H9 (cell line): ENCODE results near the gene LRRK1. TPM values are rescaled to one million over a fixed set of nuclear protein-coding genes. Genes with fewer than 3 reads are reported as not detected.

ENCODE experiments used
- DNase-seq: peaks from one replicate; pipeline ENCODE4 v3.0.0-alpha.2; 2017
- H2AFZ ChIP-seq: one replicate; pipeline ENCODE4 v1.6.1; 2013; ENCODE audit warnings: mild to moderate bottlenecking, low read length, control low read depth, moderate library complexity
- H2AK5ac ChIP-seq: 2 replicates; pipeline ENCODE4 v1.6.1; 2013; ENCODE audit warnings: low read length, control low read depth, mixed read lengths; ENCODE audit not compliant: insufficient read length
- H2BK120ac ChIP-seq: one replicate; pipeline ENCODE4 v1.6.1; 2013; ENCODE audit warnings: low read depth, mild to moderate bottlenecking, low read length, control low read depth, inconsistent platforms; ENCODE audit not compliant: poor library complexity, severe bottlenecking
- H2BK12ac ChIP-seq: 2 replicates; pipeline ENCODE4 v1.6.1; 2013; ENCODE audit warnings: low read length, control low read depth, mixed read lengths, low read depth; ENCODE audit not compliant: insufficient read length
- H2BK15ac ChIP-seq: 2 replicates; pipeline ENCODE4 v1.6.1; 2013; ENCODE audit warnings: low read depth, low read length, control low read depth
- H2BK20ac ChIP-seq: one replicate; pipeline ENCODE4 v1.6.1; 2013; ENCODE audit warnings: low read depth, mild to moderate bottlenecking, low read length, control low read depth, inconsistent platforms; ENCODE audit not compliant: poor library complexity, severe bottlenecking
- H2BK5ac ChIP-seq: 2 replicates; pipeline ENCODE4 v1.6.1; 2013; ENCODE audit warnings: low read length, control low read depth, mixed read lengths; ENCODE audit not compliant: insufficient read length
- H3K14ac ChIP-seq: 2 replicates; pipeline ENCODE4 v1.6.1; 2013; ENCODE audit warnings: low read length, control low read depth; ENCODE audit not compliant: insufficient read depth
- H3K18ac ChIP-seq: 2 replicates; pipeline ENCODE4 v1.6.1; 2013; ENCODE audit warnings: low read depth, mild to moderate bottlenecking, mixed read lengths, low read length, control low read depth; ENCODE audit not compliant: insufficient read length
- H3K23ac ChIP-seq: 2 replicates; pipeline ENCODE4 v1.6.1; 2013; ENCODE audit warnings: low read length, control low read depth, mixed read lengths, low read depth; ENCODE audit not compliant: insufficient read length
- H3K23me2 ChIP-seq: 2 replicates; pipeline ENCODE4 v1.6.1; 2013; ENCODE audit warnings: low read depth, mild to moderate bottlenecking, mixed read lengths, low read length, control low read depth; ENCODE audit not compliant: insufficient read length, poor library complexity, severe bottlenecking
- H3K27ac ChIP-seq: 2 replicates; pipeline ENCODE4 v1.5.1; 2013; ENCODE audit warnings: low read length, control low read depth, mixed read lengths, low read depth; ENCODE audit not compliant: insufficient read length
- H3K27me3 ChIP-seq: 2 replicates; pipeline ENCODE4 v1.6.1; 2013; ENCODE audit warnings: low read length, control low read depth, inconsistent platforms; ENCODE audit not compliant: insufficient read depth
- H3K4ac ChIP-seq: 2 replicates; pipeline ENCODE4 v1.6.1; 2013; ENCODE audit warnings: low read depth, mild to moderate bottlenecking, control low read depth, inconsistent platforms, low read length, moderate library complexity
- H3K4me1 ChIP-seq: 2 replicates; pipeline ENCODE4 v1.6.1; 2013; ENCODE audit warnings: low read length, control low read depth, inconsistent platforms; ENCODE audit not compliant: insufficient read depth
- H3K4me2 ChIP-seq: 2 replicates; pipeline ENCODE4 v1.6.1; 2013; ENCODE audit warnings: low read length, control low read depth, mixed read lengths; ENCODE audit not compliant: insufficient read length, insufficient read depth
- H3K56ac ChIP-seq: 2 replicates; pipeline ENCODE4 v1.6.1; 2013; ENCODE audit warnings: low read depth, mild to moderate bottlenecking, mixed read lengths, low read length, control low read depth; ENCODE audit not compliant: insufficient read length
- H3K79me1 ChIP-seq: 2 replicates; pipeline ENCODE4 v1.6.1; 2013; ENCODE audit warnings: low read depth, mild to moderate bottlenecking, moderate library complexity, low read length, control low read depth, inconsistent platforms; ENCODE audit not compliant: insufficient read depth, poor library complexity, severe bottlenecking
- H3K79me2 ChIP-seq: 2 replicates; pipeline ENCODE4 v1.6.1; 2013; ENCODE audit warnings: low read length, control low read depth, inconsistent platforms; ENCODE audit not compliant: insufficient read depth
- H3K9ac ChIP-seq: 2 replicates; pipeline ENCODE4 v1.6.1; 2013; ENCODE audit warnings: low read length, control low read depth, mixed read lengths; ENCODE audit not compliant: insufficient read length; ENCODE audit errors: extremely low read depth
- H3K9me3 ChIP-seq: one replicate; pipeline ENCODE4 v1.6.1; 2013; ENCODE audit warnings: low read depth, low read length, inconsistent platforms; ENCODE audit not compliant: control insufficient read depth
- H3T11ph ChIP-seq: one replicate; pipeline ENCODE4 v1.6.1; 2013; ENCODE audit warnings: mild to moderate bottlenecking, low read length, control low read depth, inconsistent platforms
- H4K20me1 ChIP-seq: one replicate; pipeline ENCODE4 v1.6.1; 2013; ENCODE audit not compliant: control insufficient read depth, insufficient read length, insufficient read depth
- H4K5ac ChIP-seq: 2 replicates; pipeline ENCODE4 v1.6.1; 2013; ENCODE audit warnings: low read depth, mild to moderate bottlenecking, mixed read lengths, low read length, control low read depth; ENCODE audit not compliant: insufficient read length
- H4K8ac ChIP-seq: replicated peaks from 2 replicates; pipeline ENCODE4 v1.6.1; 2013; ENCODE audit warnings: low read length, control low read depth, mixed read lengths, low read depth; ENCODE audit not compliant: insufficient read length
- H4K91ac ChIP-seq: 2 replicates; pipeline ENCODE4 v1.6.1; 2013; ENCODE audit warnings: low read depth, mild to moderate bottlenecking, moderate library complexity, mixed read lengths, low read length, control low read depth; ENCODE audit not compliant: insufficient read length
- H3K27ac Mint-ChIP-seq, 3 experiments: 2 replicates in 2 of 3; 3 replicates in 1 of 3; pipeline ENCODE4 v1.8.0; 2020 to 2021; ENCODE audit warnings: mixed read lengths in 3 of 3, mild to moderate bottlenecking in 1 of 3, moderate library complexity in 1 of 3
- H3K27me3 Mint-ChIP-seq: 2 replicates; pipeline ENCODE4 v1.8.0; 2021; ENCODE audit warnings: low read depth, mild to moderate bottlenecking, moderate library complexity, mixed read lengths
- H3K36me3 Mint-ChIP-seq, 3 experiments: 2 replicates in 2 of 3; 3 replicates in 1 of 3; pipeline ENCODE4 v1.8.0; 2020 to 2021; ENCODE audit warnings: low read depth in 3 of 3, mixed read lengths in 3 of 3; ENCODE audit not compliant: insufficient read depth in 1 of 3
- H3K4me1 Mint-ChIP-seq, 2 experiments: 2 replicates each; pipeline ENCODE4 v1.8.0; 2020; ENCODE audit warnings: mixed read lengths in 2 of 2
- H3K4me3 Mint-ChIP-seq, 2 experiments: 2 replicates in 1 of 2; 3 replicates in 1 of 2; pipeline ENCODE4 v1.8.0; 2020 to 2021; ENCODE audit warnings: mild to moderate bottlenecking in 2 of 2, mixed read lengths in 2 of 2, moderate library complexity in 1 of 2
- H3K9me3 Mint-ChIP-seq, 2 experiments: 2 replicates in 1 of 2; 3 replicates in 1 of 2; pipeline ENCODE4 v1.8.0; 2020; ENCODE audit warnings: mild to moderate bottlenecking in 2 of 2, mixed read lengths in 2 of 2, moderate library complexity in 1 of 2
- WGBS: extraction: QIAGEN DNeasy Blood & Tissue Kit; methylation state at CpG from one replicate; pipeline ENCODE4 v1.1.7; 2013; ENCODE audit warnings: missing lambda C conversion rate, low lambda C conversion rate, mixed read lengths; ENCODE audit not compliant: insufficient read length; ENCODE audit errors: extremely low coverage; 5-methylcytosine and 5-hydroxymethylcytosine counted together
- total RNA-seq: library from RNA; stranded (reverse); gene quantifications from 2 replicates; pipeline ENCODE4 v1.2.1, GENCODE V29; 2021
- TF ChIP-seq, protein P1 (sequence below): fragments of 200-600 bp; sonication (generic); conservative IDR thresholded peaks from 3 replicates; pipeline ENCODE4 v1.8.0; 2021; ENCODE audit warnings: antibody characterized with exemption, mild to moderate bottlenecking

Gene LRRK1
- total RNA-seq, 1 experiment from 2014 or later = 4.0 TPM

DNA sequence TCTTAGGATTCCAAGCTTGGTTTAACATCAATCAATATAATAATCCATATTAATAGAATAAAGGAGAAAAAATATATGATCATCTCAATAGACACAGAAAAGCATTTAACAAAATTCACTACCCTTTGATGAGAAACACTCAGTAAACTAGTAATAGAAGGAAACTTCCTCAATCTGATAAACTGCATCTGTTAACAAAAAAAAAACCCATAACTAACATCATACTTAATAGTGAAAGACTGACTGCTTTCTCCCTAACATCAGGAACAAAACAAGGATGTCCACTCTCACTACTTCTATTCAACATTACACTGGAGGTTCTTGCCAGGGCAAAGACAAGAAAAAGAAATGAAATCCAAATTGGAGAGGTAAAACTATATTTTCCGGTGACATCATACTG is 30.5 kb downstream of the LRRK1 start:
- Histone ChIP-seq H3K27ac (no peak overlapping the region), H3K79me2 (no peaks in the 10 kb centered on the region), H3K27me3 (no peaks in the 10 kb centered on the region), H4K20me1 (no peaks in the 10 kb centered on the region), H3K9ac (no peak overlapping the region), H4K91ac (no peak overlapping the region), H3K23me2 (no peaks in the 10 kb centered on the region), H3K4ac (no peak overlapping the region), H3T11ph (no peak overlapping the region), H3K23ac (no peak overlapping the region), H3K9me3 (no peaks in the 10 kb centered on the region), H3K56ac (no peak overlapping the region), H2AFZ (no peak overlapping the region), H3K14ac (no peak overlapping the region), H2BK120ac (no peak overlapping the region), H2BK5ac (no peak overlapping the region), H3K79me1 (no peaks in the 10 kb centered on the region), H2BK12ac (no peak overlapping the region), H3K4me2 (no peak overlapping the region), H4K5ac (no peak overlapping the region), H2BK20ac (no peak overlapping the region), H3K18ac (no peak overlapping the region), H3K4me1 (no peaks in the 10 kb centered on the region), H2BK15ac (no peak overlapping the region), H2AK5ac (no peak overlapping the region), H4K8ac (no peak overlapping the region)
- H3K27ac Mint-ChIP-seq = no peak overlapping the region
- H3K4me3 Mint-ChIP-seq = no peak overlapping the region
- no CpG with 5 or more reads among the region's 1 CpG for WGBS
- TF ChIP-seq, protein P1, sequence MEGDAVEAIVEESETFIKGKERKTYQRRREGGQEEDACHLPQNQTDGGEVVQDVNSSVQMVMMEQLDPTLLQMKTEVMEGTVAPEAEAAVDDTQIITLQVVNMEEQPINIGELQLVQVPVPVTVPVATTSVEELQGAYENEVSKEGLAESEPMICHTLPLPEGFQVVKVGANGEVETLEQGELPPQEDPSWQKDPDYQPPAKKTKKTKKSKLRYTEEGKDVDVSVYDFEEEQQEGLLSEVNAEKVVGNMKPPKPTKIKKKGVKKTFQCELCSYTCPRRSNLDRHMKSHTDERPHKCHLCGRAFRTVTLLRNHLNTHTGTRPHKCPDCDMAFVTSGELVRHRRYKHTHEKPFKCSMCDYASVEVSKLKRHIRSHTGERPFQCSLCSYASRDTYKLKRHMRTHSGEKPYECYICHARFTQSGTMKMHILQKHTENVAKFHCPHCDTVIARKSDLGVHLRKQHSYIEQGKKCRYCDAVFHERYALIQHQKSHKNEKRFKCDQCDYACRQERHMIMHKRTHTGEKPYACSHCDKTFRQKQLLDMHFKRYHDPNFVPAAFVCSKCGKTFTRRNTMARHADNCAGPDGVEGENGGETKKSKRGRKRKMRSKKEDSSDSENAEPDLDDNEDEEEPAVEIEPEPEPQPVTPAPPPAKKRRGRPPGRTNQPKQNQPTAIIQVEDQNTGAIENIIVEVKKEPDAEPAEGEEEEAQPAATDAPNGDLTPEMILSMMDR = no peak
- H3K9me3 Mint-ChIP-seq = no peaks in the 10 kb centered on the region; a peak in 1 of 5 replicates
- DNase-seq = no peak
- H3K4me1 Mint-ChIP-seq = peaks cover 11% of the 10 kb centered on the region in 2 experiments
- H3K36me3 Mint-ChIP-seq = no peaks in the 10 kb centered on the region
- H3K27me3 Mint-ChIP-seq = no peaks in the 10 kb centered on the region
